T-helper 17 cell (primary cell): ENCODE data around the gene ZNF441. TPM values are rescaled to one million over a fixed set of nuclear protein-coding genes. Genes with fewer than 3 reads are reported as not detected.

Source experiments
- ATAC-seq: fragments of 150-1000 bp; cut with Tn5 transposase; 2 replicates; pipeline ENCODE4 v1.10.0; 2021; ENCODE audit warnings: mild to moderate bottlenecking, moderate library complexity
- DNase-seq, 3 donors: peaks; one replicate each; pipeline versions ENCODE4 v3.0.0 to v3.0.0-alpha.2; 2020 to 2021
- H3K9me3 ChIP-seq: one replicate; pipeline ENCODE4 v1.7.0; 2013; ENCODE audit warnings: low read length, mild to moderate bottlenecking; ENCODE audit not compliant: control insufficient read depth, poor library complexity, severe bottlenecking
- H3K27ac Mint-ChIP-seq: one replicate; pipeline ENCODE4 v1.8.0; 2022; ENCODE audit warnings: mild to moderate bottlenecking, moderate library complexity, mixed read lengths
- H3K27me3 Mint-ChIP-seq: one replicate; pipeline ENCODE4 v1.8.0; 2022; ENCODE audit warnings: mixed read lengths
- H3K36me3 Mint-ChIP-seq: one replicate; pipeline ENCODE4 v1.8.0; 2022; ENCODE audit warnings: low read depth, mixed read lengths
- H3K4me1 Mint-ChIP-seq: one replicate; pipeline ENCODE4 v1.8.0; 2022; ENCODE audit warnings: mild to moderate bottlenecking, mixed read lengths
- H3K4me3 Mint-ChIP-seq: one replicate; pipeline ENCODE4 v1.8.0; 2022; ENCODE audit warnings: mild to moderate bottlenecking, moderate library complexity, mixed read lengths
- total RNA-seq, 4 donors: library from RNA in 2 of 4; stranded (reverse) in 2 of 4; gene quantifications; one replicate each; pipeline ENCODE4 v1.2.3 and lab custom pipeline; 2022 to 2026

The ZNF441 gene
- total RNA-seq, 2 donors from 2014 or later: 3.3 to 4.6 TPM

DNA sequence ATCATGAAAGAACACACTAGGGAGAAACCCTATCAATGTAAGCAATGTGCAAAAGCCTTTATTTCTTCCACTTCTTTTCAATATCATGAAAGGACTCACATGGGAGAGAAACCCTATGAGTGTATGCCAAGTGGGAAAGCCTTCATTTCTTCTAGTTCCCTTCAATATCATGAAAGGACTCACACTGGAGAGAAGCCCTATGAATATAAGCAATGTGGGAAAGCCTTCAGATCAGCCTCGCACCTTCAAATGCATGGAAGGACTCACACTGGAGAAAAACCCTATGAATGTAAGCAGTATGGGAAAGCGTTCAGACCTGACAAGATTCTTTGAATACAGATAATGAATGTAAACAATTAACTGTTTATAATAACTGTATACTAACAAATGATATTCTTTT lies 66.7 kb downstream of the ZNF441 start:
- no peak for DNase-seq
- no peak for ATAC-seq
- Mint-ChIP-seq H3K27me3 (no peaks in the 10 kb centered on the region), H3K36me3 (peaks cover 2% of the 10 kb centered on the region), H3K4me3 (no peak overlapping the region), H3K4me1 (no peaks in the 10 kb centered on the region), H3K27ac (no peak overlapping the region)
- H3K9me3 ChIP-seq: peaks cover 41% of the 10 kb centered on the region

Other genes with a start within 250 kb of the ZNF441 start
- 10 to 100 TPM; 22.6 to 23.9 TPM for gene ECSIT, start 237.9 kb upstream of the ZNF441 start, total RNA-seq
- 1 to 10 TPM in 1 of 2 donors, not detected in 1; 2.6 TPM for gene CNN1, start 228.1 kb upstream of the ZNF441 start, total RNA-seq
- gene ELOF1, start 207.8 kb upstream of the ZNF441 start, total RNA-seq: 10 to 100 TPM; 33.9 to 40.6 TPM
- 10 to 100 TPM; 14.6 to 18.2 TPM for gene ACP5, start 189.4 kb upstream of the ZNF441 start, total RNA-seq
- gene ZNF627, start 169.5 kb upstream of the ZNF441 start, total RNA-seq: 1 to 10 TPM; 4.9 to 6.0 TPM
- gene ZNF823, start 28.1 kb upstream of the ZNF441 start, total RNA-seq: 1 to 10 TPM; 1.7 to 2.4 TPM
- gene ZNF491, start 31.5 kb downstream of the ZNF441 start, total RNA-seq: under 1 TPM; 0.26 to 0.60 TPM
- 1 to 10 TPM; 7.9 to 9.5 TPM for gene ZNF440, start 47.3 kb downstream of the ZNF441 start, total RNA-seq
- gene ZNF439, start 81.7 kb downstream of the ZNF441 start, total RNA-seq: 1 to 10 TPM; 4.5 to 8.4 TPM
- 1 to 10 TPM; 2.3 to 2.4 TPM for gene ZNF69, start 120.8 kb downstream of the ZNF441 start, total RNA-seq
- 10 to 100 TPM; 14.3 to 18.7 TPM for gene ZNF700, start 158.1 kb downstream of the ZNF441 start, total RNA-seq
- gene ZNF763, start 198.0 kb downstream of the ZNF441 start, total RNA-seq: 1 to 10 TPM; 1.5 to 1.7 TPM